Hepatocyte (in vitro differentiated cells): ENCODE results near the gene LENG8. TPM values are rescaled to one million over a fixed set of nuclear protein-coding genes. Genes with fewer than 3 reads are reported as not detected.
"Not testable (repeated sequence)": the region's sequence is repeated elsewhere in the genome, so short reads cannot be mapped to it uniquely, and the experiment has no call there.

Experiments used
- DNase-seq: peaks from one replicate; pipeline ENCODE4 v3.0.0-alpha.2; 2016; ENCODE audit warnings: low spot score
- H2AFZ ChIP-seq: fragments of 200-600 bp; sonication (generic); 2 replicates; pipeline ENCODE4 v1.6.0; 2016; ENCODE audit warnings: antibody characterized with exemption, mild to moderate bottlenecking
- H3K27ac ChIP-seq: fragments of 200-600 bp; sonication (generic); 2 replicates; pipeline ENCODE4 v1.5.1; 2016; ENCODE audit warnings: mild to moderate bottlenecking
- H3K27me3 ChIP-seq: fragments of 200-600 bp; sonication (generic); 2 replicates; pipeline ENCODE4 v1.6.1; 2016
- H3K36me3 ChIP-seq: fragments of 200-600 bp; sonication (generic); replicated peaks from 2 replicates; pipeline ENCODE4 v1.5.1; 2016; ENCODE audit warnings: low read depth; ENCODE audit not compliant: insufficient read depth
- H3K4me1 ChIP-seq: fragments of 200-600 bp; sonication (generic); 2 replicates; pipeline ENCODE4 v1.5.1; 2016; ENCODE audit warnings: mild to moderate bottlenecking, moderate library complexity; ENCODE audit not compliant: insufficient read depth
- H3K4me2 ChIP-seq: fragments of 200-600 bp; sonication (generic); 2 replicates; pipeline ENCODE4 v1.6.0; 2016
- H3K4me3 ChIP-seq: fragments of 200-600 bp; sonication (generic); 2 replicates; pipeline ENCODE4 v1.5.1; 2016; ENCODE audit warnings: mild to moderate bottlenecking
- H3K79me2 ChIP-seq: fragments of 200-600 bp; sonication (generic); 2 replicates; pipeline ENCODE4 v1.6.0; 2017; ENCODE audit warnings: mild to moderate bottlenecking
- H3K9me2 ChIP-seq: fragments of 200-600 bp; sonication (generic); replicated peaks from 2 replicates; pipeline ENCODE4 v1.6.0; 2017; ENCODE audit warnings: mild to moderate bottlenecking; ENCODE audit not compliant: insufficient read depth
- H3K9me3 ChIP-seq: fragments of 200-600 bp; sonication (generic); 2 replicates; pipeline ENCODE4 v1.5.1; 2016; ENCODE audit warnings: low read depth, mild to moderate bottlenecking
- H4K20me1 ChIP-seq: fragments of 200-600 bp; sonication (generic); 2 replicates; pipeline ENCODE4 v1.6.0; 2016; ENCODE audit warnings: mild to moderate bottlenecking; ENCODE audit not compliant: insufficient read depth, poor library complexity, severe bottlenecking
- EZH2 ChIP-seq: fragments of 200-600 bp; sonication (generic); IDR thresholded peaks from 2 replicates; pipeline ENCODE4 v1.6.1; 2016; ENCODE audit warnings: antibody characterized with exemption, mild to moderate bottlenecking, borderline replicate concordance
- EZH2phosphoT487 ChIP-seq: fragments of 200-600 bp; sonication (generic); IDR thresholded peaks from one replicate; pipeline ENCODE4 v1.6.1; 2018; ENCODE audit warnings: antibody characterized with exemption, mild to moderate bottlenecking, low read depth, moderate library complexity; ENCODE audit not compliant: unreplicated experiment, severe bottlenecking
- WGBS: methylation state at CpG from one replicate; pipeline ENCODE4 v1.1.6; 2016; ENCODE audit warnings: low lambda C conversion rate; ENCODE audit errors: missing lambda C conversion rate; 5-methylcytosine and 5-hydroxymethylcytosine counted together
- polyA plus RNA-seq: library from polyadenylated mRNA; unstranded; fragments of >200 nt; fragmentation: Nextera tagmentation; extraction: Ambion mirVana; gene quantifications from 2 replicates; pipeline ENCODE4 v1.2.1, GENCODE V29; 2016
- total RNA-seq: library from RNA; depleted of rRNA; stranded (reverse); fragments of >200 nt; gene quantifications from 2 replicates; pipeline ENCODE4 v1.2.3, GENCODE V29; 2014
- TF ChIP-seq, protein P1 (sequence below): fragments of 200-600 bp; sonication (generic); IDR thresholded peaks from 2 replicates; pipeline ENCODE4 v1.5.1; 2016; ENCODE audit warnings: antibody characterized with exemption, mild to moderate bottlenecking; ENCODE audit not compliant: poor library complexity

Gene LENG8
- total and polyA plus RNA-seq, 2 experiments from 2014 or later: 36.6 to 54.0 TPM

DNA sequence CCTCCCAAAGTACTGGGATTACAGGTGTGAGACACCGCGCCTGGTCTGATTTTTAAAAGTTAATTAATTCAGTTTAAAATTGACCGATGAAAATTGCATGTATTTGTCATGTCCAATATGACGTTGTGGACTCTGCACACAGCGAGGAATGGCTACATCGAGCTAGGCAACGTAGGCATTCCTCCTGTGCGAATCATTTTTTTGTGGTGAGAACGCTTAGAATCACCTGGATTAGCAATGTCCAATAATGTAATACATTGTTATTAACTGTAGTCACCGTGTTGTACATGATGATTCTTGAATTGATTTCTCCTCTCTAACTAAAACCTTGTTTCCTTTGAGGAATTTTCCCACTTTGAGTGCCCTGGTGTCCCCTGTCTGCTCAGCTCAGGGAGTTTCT, 57.1 kb downstream of the LENG8 start:
- no peak overlapping the region for H2AFZ ChIP-seq
- no peak overlapping the region for H3K4me3 ChIP-seq
- no peaks in the 10 kb centered on the region for H3K36me3 ChIP-seq
- TF ChIP-seq, protein P1, sequence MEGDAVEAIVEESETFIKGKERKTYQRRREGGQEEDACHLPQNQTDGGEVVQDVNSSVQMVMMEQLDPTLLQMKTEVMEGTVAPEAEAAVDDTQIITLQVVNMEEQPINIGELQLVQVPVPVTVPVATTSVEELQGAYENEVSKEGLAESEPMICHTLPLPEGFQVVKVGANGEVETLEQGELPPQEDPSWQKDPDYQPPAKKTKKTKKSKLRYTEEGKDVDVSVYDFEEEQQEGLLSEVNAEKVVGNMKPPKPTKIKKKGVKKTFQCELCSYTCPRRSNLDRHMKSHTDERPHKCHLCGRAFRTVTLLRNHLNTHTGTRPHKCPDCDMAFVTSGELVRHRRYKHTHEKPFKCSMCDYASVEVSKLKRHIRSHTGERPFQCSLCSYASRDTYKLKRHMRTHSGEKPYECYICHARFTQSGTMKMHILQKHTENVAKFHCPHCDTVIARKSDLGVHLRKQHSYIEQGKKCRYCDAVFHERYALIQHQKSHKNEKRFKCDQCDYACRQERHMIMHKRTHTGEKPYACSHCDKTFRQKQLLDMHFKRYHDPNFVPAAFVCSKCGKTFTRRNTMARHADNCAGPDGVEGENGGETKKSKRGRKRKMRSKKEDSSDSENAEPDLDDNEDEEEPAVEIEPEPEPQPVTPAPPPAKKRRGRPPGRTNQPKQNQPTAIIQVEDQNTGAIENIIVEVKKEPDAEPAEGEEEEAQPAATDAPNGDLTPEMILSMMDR: no peak
- TF ChIP-seq EZH2 (no peak), EZH2phosphoT487 (no peak)
- no peak overlapping the region for H3K4me2 ChIP-seq
- H3K9me3 ChIP-seq: no peaks in the 10 kb centered on the region
- WGBS: 74% methylated on average over 10 of the region's 10 CpGs
- H3K79me2 ChIP-seq: no peaks in the 10 kb centered on the region
- no peak overlapping the region for H3K27ac ChIP-seq
- H4K20me1 ChIP-seq: no peaks in the 10 kb centered on the region
- H3K4me1 ChIP-seq: no peaks in the 10 kb centered on the region
- no peaks in the 10 kb centered on the region for H3K9me2 ChIP-seq
- no peak for DNase-seq
- no peaks in the 10 kb centered on the region for H3K27me3 ChIP-seq

DNA sequence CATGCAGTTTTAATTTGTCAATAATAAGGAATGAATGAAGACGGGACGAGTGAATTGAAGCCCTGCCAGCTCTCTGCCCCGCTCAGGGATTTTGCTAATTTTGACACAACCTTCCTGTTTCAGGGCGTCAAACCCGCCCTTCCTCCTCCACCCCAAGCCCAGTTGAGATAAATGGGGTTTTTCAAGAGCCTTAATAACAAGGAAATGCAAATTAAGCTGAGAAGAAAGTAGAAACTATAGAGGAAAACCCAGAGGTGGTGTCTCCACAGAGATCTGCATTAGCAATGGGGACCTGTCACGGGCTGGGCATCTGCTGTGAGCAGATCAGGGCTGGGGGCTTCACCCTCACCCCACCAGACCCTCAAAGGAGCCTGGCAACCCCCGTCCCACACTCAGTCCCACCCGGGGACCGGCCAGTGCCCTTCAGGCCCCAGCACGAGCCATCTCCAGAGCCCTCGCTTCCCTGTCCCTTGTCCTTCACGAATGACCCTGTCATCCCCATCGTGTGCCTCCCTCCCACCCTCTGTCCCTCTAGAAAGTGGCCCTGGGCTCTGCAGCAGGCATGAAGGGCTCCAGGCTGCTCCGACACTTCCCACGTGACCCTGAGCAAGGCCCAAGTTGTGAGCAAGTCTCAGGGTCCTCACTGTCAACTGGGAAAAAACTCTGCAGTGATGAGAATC, 58.2 kb downstream of the LENG8 start:
- H3K27me3 ChIP-seq, H3K4me2 ChIP-seq, H3K9me2 ChIP-seq, H3K4me3 ChIP-seq, H3K79me2 ChIP-seq, DNase-seq, H3K4me1 ChIP-seq, H3K36me3 ChIP-seq, H3K27ac ChIP-seq, H2AFZ ChIP-seq, H4K20me1 ChIP-seq, H3K9me3 ChIP-seq: not testable (repeated sequence)
- 64% methylated on average over 9 of the region's 15 CpGs for WGBS

DNA sequence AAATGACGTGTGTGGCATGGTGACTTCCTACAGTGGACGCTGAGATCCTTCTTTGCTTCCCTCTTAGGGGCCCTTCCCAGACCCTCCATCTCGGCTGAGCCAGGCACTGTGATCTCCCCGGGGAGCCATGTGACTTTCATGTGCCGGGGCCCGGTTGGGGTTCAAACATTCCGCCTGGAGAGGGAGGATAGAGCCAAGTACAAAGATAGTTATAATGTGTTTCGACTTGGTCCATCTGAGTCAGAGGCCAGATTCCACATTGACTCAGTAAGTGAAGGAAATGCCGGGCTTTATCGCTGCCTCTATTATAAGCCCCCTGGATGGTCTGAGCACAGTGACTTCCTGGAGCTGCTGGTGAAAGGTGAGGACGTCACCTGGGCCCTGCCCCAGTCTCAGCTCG, 58.8 kb downstream of the LENG8 start:
- H3K36me3 ChIP-seq: no peaks in the 10 kb centered on the region
- no peak overlapping the region for H2AFZ ChIP-seq
- no peaks in the 10 kb centered on the region for H3K9me3 ChIP-seq
- H3K27me3 ChIP-seq: no peaks in the 10 kb centered on the region
- no peak for TF ChIP-seq EZH2phosphoT487
- TF ChIP-seq, protein P1: no peak
- TF ChIP-seq EZH2: no peak
- H4K20me1 ChIP-seq: no peaks in the 10 kb centered on the region
- WGBS: 81% methylated on average over 11 of the region's 12 CpGs
- H3K27ac ChIP-seq: no peak overlapping the region
- no peaks in the 10 kb centered on the region for H3K79me2 ChIP-seq
- no peak for DNase-seq
- H3K9me2 ChIP-seq: no peaks in the 10 kb centered on the region
- no peak overlapping the region for H3K4me2 ChIP-seq
- H3K4me1 ChIP-seq: no peaks in the 10 kb centered on the region
- H3K4me3 ChIP-seq: no peak overlapping the region

DNA sequence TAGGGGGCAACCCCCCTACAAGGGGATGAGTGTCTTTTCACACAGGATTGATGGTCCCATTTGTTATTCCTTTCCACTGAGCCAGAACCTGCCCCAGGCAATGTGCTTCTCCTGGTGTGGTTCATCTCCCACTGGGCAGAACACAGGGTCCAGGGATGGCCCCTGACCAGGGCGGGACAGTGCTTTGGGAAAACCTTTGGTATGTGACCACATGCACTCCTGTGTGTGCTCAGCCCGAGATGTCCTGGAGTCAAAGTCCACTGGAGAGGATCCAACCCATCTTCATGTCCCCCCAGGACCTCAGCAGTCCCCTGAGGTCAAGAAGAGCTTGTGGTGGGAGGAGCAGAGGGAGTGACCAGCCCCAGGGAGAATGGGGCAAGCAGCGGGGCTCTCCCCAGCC, 59.5 kb downstream of the LENG8 start:
- 44% methylated on average over 2 of the region's 3 CpGs for WGBS
- H3K36me3 ChIP-seq, H3K9me2 ChIP-seq, H2AFZ ChIP-seq, H3K4me1 ChIP-seq, H3K27me3 ChIP-seq, H3K4me3 ChIP-seq, H3K79me2 ChIP-seq, H4K20me1 ChIP-seq, DNase-seq, H3K9me3 ChIP-seq, H3K27ac ChIP-seq, H3K4me2 ChIP-seq: not testable (repeated sequence)

DNA sequence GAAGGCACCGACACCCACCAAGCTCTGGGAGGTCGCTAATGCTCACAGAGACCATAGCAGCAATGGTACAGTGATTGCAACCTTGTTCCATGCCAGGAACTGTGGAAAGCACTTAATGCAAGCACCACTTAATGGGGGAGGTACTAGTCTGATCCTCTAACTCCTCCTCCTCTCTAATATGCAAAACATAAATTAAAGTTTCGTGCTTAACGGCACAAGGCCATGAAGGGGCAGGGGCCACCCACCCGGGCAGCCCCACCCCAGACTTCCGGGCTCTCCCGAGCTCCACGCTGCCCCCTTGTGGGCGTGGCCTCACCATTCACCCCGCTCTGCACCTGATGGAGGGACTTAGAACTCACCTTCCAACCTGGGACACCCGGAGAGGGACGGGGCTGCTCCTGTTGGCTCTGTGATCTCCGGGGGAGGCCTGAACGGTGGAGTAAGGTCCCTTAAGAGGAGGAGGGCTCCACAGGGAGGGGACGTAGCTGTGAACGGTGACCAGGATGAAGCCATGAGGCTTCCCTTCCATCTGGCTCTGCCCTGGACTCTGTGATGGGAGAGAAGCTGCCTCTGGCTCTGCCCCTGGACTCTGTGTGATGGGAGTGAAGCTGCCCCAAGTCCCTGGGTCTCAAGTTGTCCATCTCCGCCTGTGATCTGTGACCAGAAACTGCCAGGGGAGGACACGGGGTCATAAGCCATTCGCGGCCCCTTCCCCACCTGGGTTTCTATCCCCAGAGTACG, 60.4 kb downstream of the LENG8 start:
- not testable (repeated sequence) for H3K9me2 ChIP-seq, H3K27me3 ChIP-seq, H3K9me3 ChIP-seq, H3K4me2 ChIP-seq, H4K20me1 ChIP-seq, H3K4me1 ChIP-seq, DNase-seq, H3K27ac ChIP-seq, H3K79me2 ChIP-seq, H3K36me3 ChIP-seq, H3K4me3 ChIP-seq, H2AFZ ChIP-seq
- 64% methylated on average over 14 of the region's 21 CpGs for WGBS
